LoVo (cell line): ENCODE measurements around the gene MAP2K2.
A peak's percentile ranks its signal among the peaks of the same experiment; 100 is the strongest.

ENCODE experiments used
- DNase-seq: peaks from one replicate; pipeline ENCODE4 v3.0.0-alpha.2; 2016; ENCODE audit warnings: low spot score

Gene MAP2K2

GRCh38 chr19:4077800-4078684, 45.9 kb downstream of the MAP2K2 start:
- DNase-seq, result no peak

GRCh38 chr19:4077007-4077374, 46.9 kb downstream of the MAP2K2 start:
- DNase-seq, result no peak

- DNase-seq, result no peak
Measured at GRCh38 chr19:4075373-4075772, 48.5 kb downstream of the MAP2K2 start.

GRCh38 chr19:4071610-4072009, 52.3 kb downstream of the MAP2K2 start:
- no peak for DNase-seq

- no peak for DNase-seq
Measured at GRCh38 chr19:4069331-4069959, 54.5 kb downstream of the MAP2K2 start.

GRCh38 chr19:4068047-4068966, 55.6 kb downstream of the MAP2K2 start:
- no peak for DNase-seq

- DNase-seq, result no peak
Measured at GRCh38 chr19:4067396-4068046, 56.4 kb downstream of the MAP2K2 start.

GRCh38 chr19:4066682-4067395, 57.1 kb downstream of the MAP2K2 start, which contains the start of gene ZBTB7A:
Gene ZBTB7A (minus strand): TSS chr19:4066899. CDS start chr19:4055232, 11,667 bp downstream.
- peak; percentile 89 for DNase-seq

- no peak for DNase-seq
Measured at GRCh38 chr19:4066176-4066606, 57.7 kb downstream of the MAP2K2 start.

- peak; percentile 95 for DNase-seq
Measured at GRCh38 chr19:4065430-4066175, 58.3 kb downstream of the MAP2K2 start.

GRCh38 chr19:4064496-4065260, 59.2 kb downstream of the MAP2K2 start:
- DNase-seq, result no peak

- DNase-seq, result no peak
Measured at GRCh38 chr19:4064149-4064495, 59.8 kb downstream of the MAP2K2 start.

GRCh38 chr19:4063369-4064148, 60.4 kb downstream of the MAP2K2 start:
- no peak for DNase-seq

- DNase-seq, result no peak
Measured at GRCh38 chr19:4062419-4063368, 61.2 kb downstream of the MAP2K2 start.

- no peak for DNase-seq
Measured at GRCh38 chr19:4061683-4062418, 62.1 kb downstream of the MAP2K2 start.

- peak; percentile 48 for DNase-seq
Measured at GRCh38 chr19:4061178-4061682, 62.7 kb downstream of the MAP2K2 start.
